Esophagus squamous epithelium (tissue), 5 donors: ENCODE data around the gene TSPO2. TPM values are rescaled to one million over a fixed set of nuclear protein-coding genes. Genes with fewer than 3 reads are reported as not detected.

ENCODE experiments used
- DNase-seq: peaks from one replicate; lab custom pipeline; 2025; lab: John Stamatoyannopoulos, UW
- H3K27ac ChIP-seq, 4 donors: fragments of 200-600 bp; sonication (generic); one replicate each; pipeline ENCODE4 v1.5.1; 2016 to 2019; ENCODE audit warnings: mild to moderate bottlenecking in 1 of 4
- H3K27me3 ChIP-seq, 4 donors: fragments of 200-600 bp; sonication (generic); 1 replicate in 3 of 4; 2 replicates in 1 of 4; pipeline versions ENCODE4 v1.5.1 to v1.6.0; 2017 to 2021; ENCODE audit warnings: antibody characterized with exemption in 1 of 4
- H3K36me3 ChIP-seq, 3 donors: fragments of 200-600 bp; sonication (generic); one replicate each; pipeline ENCODE4 v1.5.1; 2016 to 2019
- H3K4me1 ChIP-seq, 3 donors: fragments of 200-600 bp; sonication (generic); one replicate each; pipeline ENCODE4 v1.5.1; 2017 to 2019
- H3K4me3 ChIP-seq, 4 donors: fragments of 200-600 bp; sonication (generic); 1 replicate in 3 of 4; 2 replicates in 1 of 4; pipeline ENCODE4 v1.5.1; 2016 to 2019; ENCODE audit warnings: mild to moderate bottlenecking in 2 of 4, moderate library complexity in 1 of 4
- H3K9me3 ChIP-seq, 3 donors: fragments of 200-600 bp; sonication (generic); one replicate each; pipeline ENCODE4 v1.5.1; 2016 to 2019
- CTCF ChIP-seq, 6 experiments: fragments of 450-650 bp in 4 of 6; fragments of 200-600 bp in 2 of 6; sonication (generic) in 2 of 6; IDR thresholded peaks; one replicate each; pipeline ENCODE4 v1.5.1; 2016 to 2019; ENCODE audit warnings: antibody characterized with exemption in 6 of 6, mild to moderate bottlenecking in 4 of 6, moderate library complexity in 4 of 6
- POLR2A ChIP-seq, 4 donors: fragments of 450-650 bp; IDR thresholded peaks; one replicate each; pipeline ENCODE4 v1.6.1; 2017; ENCODE audit warnings: antibody characterized with exemption in 4 of 4, mild to moderate bottlenecking in 4 of 4, moderate library complexity in 3 of 4
- WGBS, 2 donors: methylation state at CpG; one replicate each; pipeline ENCODE4 v1.1.5; 2018; 5-methylcytosine and 5-hydroxymethylcytosine counted together
- intact Hi-C: fragments of 100-400 bp; cut with DNase I; formaldehyde crosslinking; loops from one replicate; pipeline ENCODE4 v1.15.0; 2022
- total RNA-seq, 4 donors: library from RNA; depleted of rRNA; stranded (reverse); fragments of >200 nt; gene quantifications; one replicate each; pipeline ENCODE4 v1.1.0, GENCODE V29; 2016
- donor health status: DM: yes; HTN: yes; CAD: no.

Gene TSPO2
- total RNA-seq, 4 donors from 2014 or later, result not detected

GRCh38 chr6:41088451-41088850 lies 46.2 kb downstream of the TSPO2 start:
- Histone ChIP-seq H3K9me3 (no peaks in the 10 kb centered on the region), H3K4me1 (no peaks in the 10 kb centered on the region), H3K27ac (no peak overlapping the region), H3K4me3 (no peak overlapping the region), H3K36me3 (peaks cover 3 to 98% (median 24%) of the 10 kb centered on the region in 3 donors), H3K27me3 (no peaks in the 10 kb centered on the region)
- DNase-seq, result no peak
- WGBS, 2 donors, result 79 to 84% methylated on average over 4 of the region's 4 CpGs
- TF ChIP-seq POLR2A (IDR thresholded peaks at IDR 0.05) (no peak), CTCF (IDR thresholded peaks at IDR 0.05) (no peak)
- intact Hi-C loops, result no loop called here

- Histone ChIP-seq H3K4me1 (no peaks in the 10 kb centered on the region), H3K4me3 (no peak overlapping the region), H3K27ac (no peak overlapping the region), H3K9me3 (no peaks in the 10 kb centered on the region), H3K36me3 (peaks cover 7 to 98% (median 35%) of the 10 kb centered on the region in 3 donors), H3K27me3 (no peaks in the 10 kb centered on the region)
- WGBS, 2 donors, result 80 to 100% methylated on average over 1 of the region's 1 CpG
- intact Hi-C loops, result no loop called here
- DNase-seq, result no peak
- no peak for TF ChIP-seq CTCF (IDR thresholded peaks at IDR 0.05)
- no peak for TF ChIP-seq POLR2A (IDR thresholded peaks at IDR 0.05)
These were observed 48.8 kb downstream of the TSPO2 start for GRCh38 chr6:41090841-41091761.

- DNase-seq, result no peak
- Histone ChIP-seq H3K4me3 (no peak overlapping the region), H3K9me3 (no peaks in the 10 kb centered on the region), H3K36me3 (peaks cover 14 to 100% (median 41%) of the 10 kb centered on the region in 3 donors), H3K27ac (no peak overlapping the region), H3K27me3 (no peaks in the 10 kb centered on the region), H3K4me1 (no peaks in the 10 kb centered on the region)
- 88 to 97% methylated on average over 4 of the region's 4 CpGs for WGBS, 2 donors
- TF ChIP-seq CTCF (IDR thresholded peaks at IDR 0.05), result peak in 1 of 6 experiments; percentile 34
- TF ChIP-seq POLR2A (IDR thresholded peaks at IDR 0.05), result no peak
- intact Hi-C loops, result no loop called here
These were observed 50.3 kb downstream of the TSPO2 start for GRCh38 chr6:41092421-41093140.

- H3K4me1 ChIP-seq, result no peaks in the 10 kb centered on the region
- H3K9me3 ChIP-seq, result no peaks in the 10 kb centered on the region
- H3K27me3 ChIP-seq, result no peaks in the 10 kb centered on the region
- 78 to 93% methylated on average over 2 to 6 of the region's 6 CpGs for WGBS, 2 donors
- no peak for DNase-seq
- no peak for TF ChIP-seq CTCF (IDR thresholded peaks at IDR 0.05)
- no peak for TF ChIP-seq POLR2A (IDR thresholded peaks at IDR 0.05)
- H3K36me3 ChIP-seq, result peaks cover 14 to 100% (median 47%) of the 10 kb centered on the region in 3 donors
- intact Hi-C loops, result no loop called here
- H3K4me3 ChIP-seq, result no peak overlapping the region
- H3K27ac ChIP-seq, result no peak overlapping the region
These were observed 51.5 kb downstream of the TSPO2 start for GRCh38 chr6:41093729-41094128.

Other genes with a start within 250 kb of the TSPO2 start
- 1 to 10 TPM in 2 of 4 donors, under 1 TPM in 2; 0.42 to 1.2 (median 0.81) TPM for gene UNC5CL, start 3.2 kb upstream of the TSPO2 start, total RNA-seq
- gene APOBEC2, start 10.7 kb downstream of the TSPO2 start, total RNA-seq, result 1 to 10 TPM in 1 of 4 donors, not detected in 3; 2.2 TPM
- 10 to 100 TPM in 3 of 4 donors, 1 to 10 TPM in 1; 8.6 to 30.0 (median 16.1) TPM for gene OARD1, start 29.9 kb downstream of the TSPO2 start, total RNA-seq
- gene NFYA, start 30.5 kb downstream of the TSPO2 start, total RNA-seq, result 10 to 100 TPM in 3 of 4 donors, 1 to 10 TPM in 1; 9.0 to 16.4 (median 14.0) TPM
- not detected for gene TREML1, start 111.9 kb downstream of the TSPO2 start, total RNA-seq
- 1 to 10 TPM in 1 of 4 donors, under 1 TPM in 2, not detected in 1; 0.70 to 7.3 (median 0.95) TPM for gene TREM2, start 120.6 kb downstream of the TSPO2 start, total RNA-seq
- under 1 TPM in 1 of 4 donors, not detected in 3; 0.26 TPM for gene TREML2, start 158.7 kb downstream of the TSPO2 start, total RNA-seq
- gene TREML4, start 185.9 kb downstream of the TSPO2 start, total RNA-seq, result not detected
- gene TREM1, start 244.2 kb downstream of the TSPO2 start, total RNA-seq, result 1 to 10 TPM in 2 of 4 donors, under 1 TPM in 2; 0.59 to 2.3 (median 1.0) TPM